HPDE6-E6E7 (cell line): Measurements from ENCODE around the gene CDK12.

Experiments
- DNase-seq: peaks from one replicate; pipeline ENCODE4 v3.0.0; 2011; ENCODE audit warnings: missing footprints; ENCODE audit errors: extremely low spot score

The CDK12 gene

GRCh38 chr17:39581071-39581758, 119.9 kb downstream of the CDK12 start:
- no peak for DNase-seq

- no peak for DNase-seq
Observed at GRCh38 chr17:39581759-39582085, 120.4 kb downstream of the CDK12 start.

- no peak for DNase-seq
Observed at GRCh38 chr17:39582658-39583057, 121.4 kb downstream of the CDK12 start.
